Measurements from ENCODE around the gene BEND7.
A peak's percentile ranks its signal among the peaks of the same experiment; 100 is the strongest.

Gene BEND7

DNA sequence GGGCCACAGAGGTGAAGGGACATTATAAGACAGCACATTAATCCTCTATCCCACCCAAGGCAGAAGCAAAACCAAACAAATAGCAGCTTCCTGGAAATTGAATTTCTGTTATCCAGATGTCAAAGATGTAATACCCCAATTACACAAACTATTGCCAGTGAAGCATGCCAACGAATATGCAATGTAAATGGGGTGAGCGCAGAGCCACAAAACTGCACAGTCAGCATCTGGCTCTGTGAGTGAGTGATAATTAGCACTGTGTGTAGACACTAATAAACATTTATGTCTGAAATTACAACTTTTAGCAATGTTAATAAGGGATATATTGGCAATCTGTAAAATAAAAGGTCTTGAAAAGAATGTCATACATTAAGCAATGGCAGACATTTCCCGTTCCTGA lies 3.2 kb downstream of the BEND7 start:
- no peak for DNase-seq (ENCODE audit: low spot score)
- ChIA-PET CTCF (no interaction called here), POLR2A (ENCODE audit: low non-redundant PET) (no interaction called here)
- no peak overlapping the region for H3K27ac ChIP-seq
- no peak for TF ChIP-seq CTCF (conservative IDR thresholded peaks at IDR 0.05; ENCODE audit: low read depth)

DNA sequence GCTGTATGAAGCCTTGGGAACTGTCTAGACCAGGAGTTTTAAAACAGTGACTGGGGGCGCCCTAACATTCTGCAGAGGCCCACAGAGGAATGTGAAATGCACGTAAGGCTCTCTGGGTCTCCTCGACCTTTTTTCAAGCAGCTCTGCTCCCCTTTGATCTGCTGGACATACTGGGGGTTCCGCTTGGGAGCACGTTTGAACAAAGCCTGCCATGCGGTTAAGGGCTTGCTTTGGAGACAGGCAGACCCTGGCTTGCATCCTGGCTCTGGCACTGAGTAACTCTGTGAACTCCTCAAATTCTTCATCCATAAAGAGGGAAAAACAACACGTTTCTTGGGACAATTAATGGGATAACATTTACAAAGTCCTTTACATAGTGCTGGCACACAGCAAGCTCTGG lies 7.8 kb downstream of the BEND7 start:
- no peak for DNase-seq (ENCODE audit: low spot score)
- TF ChIP-seq CTCF (conservative IDR thresholded peaks at IDR 0.05; ENCODE audit: low read depth) = no peak
- no peak overlapping the region for H3K27ac ChIP-seq
- ChIA-PET CTCF (no interaction called here), POLR2A (ENCODE audit: low non-redundant PET) (no interaction called here)

DNA sequence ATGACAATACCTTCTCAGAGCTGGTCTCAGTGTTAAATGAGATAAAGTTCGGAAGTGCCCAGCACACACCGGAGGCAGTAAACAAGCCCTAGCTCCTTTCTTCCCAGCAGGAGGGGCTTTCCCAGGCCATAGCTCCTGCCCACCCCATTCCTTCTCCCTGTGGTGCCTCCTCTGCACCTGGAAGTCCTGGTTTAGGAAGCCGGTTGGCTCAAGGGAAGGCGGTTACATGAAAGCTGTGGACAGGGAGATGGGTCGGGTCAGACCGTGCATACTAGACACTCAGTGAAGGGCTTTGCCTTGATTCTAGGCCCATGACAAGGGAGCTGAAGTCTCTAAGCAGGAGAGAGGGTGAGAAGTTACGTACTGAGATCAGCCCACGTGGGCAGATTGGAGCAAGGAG lies 8.6 kb downstream of the BEND7 start:
- no peak for TF ChIP-seq CTCF (conservative IDR thresholded peaks at IDR 0.05; ENCODE audit: low read depth)
- CTCF ChIA-PET = interaction anchor here (0.5 kb wide), 1 partner anchor 239 kb away, joined by 3 read pairs; no protein-coding TSS in a partner anchor
- H3K27ac ChIP-seq = no peak overlapping the region
- POLR2A ChIA-PET (ENCODE audit: low non-redundant PET) = no interaction called here
- no peak for DNase-seq (ENCODE audit: low spot score)

DNA sequence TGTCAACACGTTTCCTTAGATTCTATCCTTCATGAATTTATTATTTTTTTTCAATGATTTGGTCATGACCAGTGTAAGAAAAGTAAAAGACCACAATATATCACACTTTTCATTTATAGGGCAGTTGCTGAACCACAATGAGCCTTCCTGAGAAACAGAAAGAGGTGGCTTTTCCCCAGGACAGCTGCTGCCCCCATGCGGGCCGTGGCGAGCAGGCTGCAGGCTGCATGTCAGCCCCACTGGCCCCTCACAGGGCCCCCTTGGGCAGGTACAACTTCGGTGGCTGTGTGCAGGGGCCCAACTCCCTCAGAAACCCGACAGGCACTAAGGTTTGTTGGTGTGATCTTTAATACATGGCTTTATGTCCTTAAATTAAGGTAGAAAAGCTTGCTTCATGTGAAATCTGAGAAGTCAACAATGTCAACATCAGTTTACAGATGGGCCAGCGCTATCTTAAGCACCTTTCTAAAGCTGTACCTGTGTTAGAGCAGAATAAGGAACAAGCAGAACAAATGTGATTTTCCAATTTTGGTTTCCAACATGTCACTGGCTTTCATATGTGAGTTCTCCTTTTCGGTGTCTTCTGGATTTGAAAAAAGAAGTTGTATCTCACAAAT lies 10.6 kb downstream of the BEND7 start:
- CTCF ChIA-PET = interaction anchor here (1.0 kb wide), 1 partner anchor 78 kb away, joined by 3 read pairs; no protein-coding TSS in a partner anchor
- POLR2A ChIA-PET (ENCODE audit: low non-redundant PET) = no interaction called here
- no peak for DNase-seq (ENCODE audit: low spot score)
- H3K27ac ChIP-seq = no peak overlapping the region
- peak; percentile 28 for TF ChIP-seq CTCF (conservative IDR thresholded peaks at IDR 0.05; ENCODE audit: low read depth)

DNA sequence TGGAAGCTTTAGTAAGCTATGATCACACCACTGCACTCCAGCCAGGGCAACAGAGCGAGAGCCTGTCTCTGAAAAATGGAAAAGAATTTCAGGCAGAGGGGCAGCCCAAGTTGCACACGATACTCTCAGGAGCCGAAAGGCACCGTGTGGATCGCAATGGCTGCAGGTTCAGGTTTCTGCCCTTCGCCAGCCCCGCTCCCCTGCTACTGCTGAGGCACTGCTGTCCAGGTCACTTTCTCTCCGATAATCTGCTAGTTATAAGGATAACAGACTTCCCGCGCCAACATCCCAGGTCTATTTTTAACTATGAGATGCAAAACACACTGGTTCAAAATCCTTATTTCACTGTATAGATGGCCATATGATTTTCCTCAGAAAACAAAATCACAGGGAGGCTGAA lies 11.1 kb downstream of the BEND7 start:
- no peak overlapping the region for H3K27ac ChIP-seq
- ChIA-PET CTCF (interaction anchor here (1.0 kb wide), 1 partner anchor 78 kb away, joined by 3 read pairs; no protein-coding TSS in a partner anchor), POLR2A (ENCODE audit: low non-redundant PET) (no interaction called here)
- DNase-seq (ENCODE audit: low spot score) = no peak
- no peak for TF ChIP-seq CTCF (conservative IDR thresholded peaks at IDR 0.05; ENCODE audit: low read depth)

GRCh38 chr10:13516176-13516575 lies 12.6 kb downstream of the BEND7 start:
- H3K27ac ChIP-seq = no peak overlapping the region
- CTCF ChIA-PET = no interaction called here
- POLR2A ChIA-PET (ENCODE audit: low non-redundant PET) = no interaction called here
- no peak for DNase-seq (ENCODE audit: low spot score)
- TF ChIP-seq CTCF (conservative IDR thresholded peaks at IDR 0.05; ENCODE audit: low read depth) = no peak

Measured in RWPE1 (cell line).